K562 (cell line): Measurements from ENCODE around the gene ADORA2B. TPM values are rescaled to one million over a fixed set of nuclear protein-coding genes. Genes with fewer than 3 reads are reported as not detected.

Source experiments
- CXXC5 ChIP-seq: fragments of 250-450 bp; sonication (Bioruptor Pico); IDR thresholded peaks from 2 replicates; pipeline ENCODE4 v1.8.0; 2022; ENCODE audit warnings: inconsistent platforms, mild to moderate bottlenecking, moderate library complexity
- EP300 ChIP-seq: IDR thresholded peaks from 2 replicates; pipeline ENCODE4 v1.6.1; 2012; ENCODE audit warnings: low read length, improper control_type of control experiment
- polyA plus RNA-seq, 8 experiments: library from polyadenylated mRNA; depleted of rRNA in 4 of 8; stranded (reverse) in 5 of 8; unstranded in 3 of 8; fragments of >200 nt; fragmentation: Nextera tagmentation in 2 of 8; fragmentation: Illumina TruSeq in 1 of 8; extraction: Ambion mirVana in 2 of 8; extraction: Trizol in 1 of 8; gene quantifications; 2 replicates each; pipeline versions ENCODE4 v1.2.1 to v1.2.3, GENCODE V29; 2011 to 2014; ENCODE audit warnings: inconsistent platforms in 1 of 8, missing spikeins in 1 of 8
- total RNA-seq, 7 experiments: library from RNA; depleted of rRNA in 6 of 7; stranded (reverse); fragments of >200 nt in 6 of 7; fragmentation: Illumina TruSeq in 2 of 7; extraction: Trizol in 2 of 7; gene quantifications; 2 replicates each; pipeline versions ENCODE4 v1.2.1 to v1.2.3, GENCODE V29; 2011 to 2021; ENCODE audit warnings: low replicate concordance in 1 of 7
- TF ChIP-seq, protein P1 (sequence below): fragments of 200-600 bp; sonication (generic); IDR thresholded peaks from one replicate; pipeline ENCODE4 v1.6.1; 2012; ENCODE audit warnings: mild to moderate bottlenecking, low read depth, low read length, inconsistent platforms

ADORA2B gene
- total and polyA plus RNA-seq, 9 of the 15 experiments (the other 6 are each of a cell fraction or from before 2014, with no cell fraction given) = 6.4 to 16.6 (median 10.5) TPM

DNA sequence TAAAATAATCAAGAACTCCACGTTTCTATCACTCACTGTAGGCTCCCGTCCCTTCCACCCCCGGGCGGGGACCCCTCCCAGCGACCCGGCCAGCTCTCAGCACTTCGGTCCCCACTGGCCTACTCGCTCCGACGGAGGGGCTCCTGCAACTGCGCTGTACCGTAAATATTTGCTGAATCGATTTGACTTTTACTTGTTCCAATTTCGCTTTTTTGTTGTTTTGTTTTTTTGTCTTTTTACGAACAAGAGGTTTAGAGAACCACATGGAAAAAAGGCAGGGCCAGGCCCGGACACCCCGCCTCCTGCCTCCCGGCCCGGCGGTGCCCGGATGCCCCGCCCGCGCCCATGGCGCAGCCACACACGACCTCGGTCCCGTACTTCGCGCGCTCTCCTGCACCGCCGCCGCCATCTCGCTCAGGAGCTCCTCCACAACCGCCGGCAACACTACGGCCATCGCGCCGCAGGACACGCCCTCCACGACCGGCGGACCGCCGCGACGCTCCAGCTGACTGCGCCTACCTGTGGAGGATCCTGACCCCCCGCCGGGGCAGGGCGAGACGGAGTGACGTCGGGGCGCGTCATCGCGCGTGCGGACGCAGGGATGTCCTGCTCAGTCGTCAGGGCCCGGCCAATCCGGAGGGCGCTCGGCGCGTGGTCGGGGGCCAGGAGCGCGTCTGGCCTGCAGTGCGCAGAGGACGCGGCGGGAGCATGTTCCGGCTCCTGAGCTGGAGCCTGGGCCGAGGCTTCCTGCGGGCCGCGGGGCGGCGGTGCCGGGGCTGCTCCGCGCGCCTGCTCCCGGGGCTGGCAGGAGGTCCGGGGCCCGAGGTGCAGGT, 54.4 kb downstream of the ADORA2B start, which contains the start of the genes TTC19 and ZSWIM7 (continued):
- TF ChIP-seq, protein P1, sequence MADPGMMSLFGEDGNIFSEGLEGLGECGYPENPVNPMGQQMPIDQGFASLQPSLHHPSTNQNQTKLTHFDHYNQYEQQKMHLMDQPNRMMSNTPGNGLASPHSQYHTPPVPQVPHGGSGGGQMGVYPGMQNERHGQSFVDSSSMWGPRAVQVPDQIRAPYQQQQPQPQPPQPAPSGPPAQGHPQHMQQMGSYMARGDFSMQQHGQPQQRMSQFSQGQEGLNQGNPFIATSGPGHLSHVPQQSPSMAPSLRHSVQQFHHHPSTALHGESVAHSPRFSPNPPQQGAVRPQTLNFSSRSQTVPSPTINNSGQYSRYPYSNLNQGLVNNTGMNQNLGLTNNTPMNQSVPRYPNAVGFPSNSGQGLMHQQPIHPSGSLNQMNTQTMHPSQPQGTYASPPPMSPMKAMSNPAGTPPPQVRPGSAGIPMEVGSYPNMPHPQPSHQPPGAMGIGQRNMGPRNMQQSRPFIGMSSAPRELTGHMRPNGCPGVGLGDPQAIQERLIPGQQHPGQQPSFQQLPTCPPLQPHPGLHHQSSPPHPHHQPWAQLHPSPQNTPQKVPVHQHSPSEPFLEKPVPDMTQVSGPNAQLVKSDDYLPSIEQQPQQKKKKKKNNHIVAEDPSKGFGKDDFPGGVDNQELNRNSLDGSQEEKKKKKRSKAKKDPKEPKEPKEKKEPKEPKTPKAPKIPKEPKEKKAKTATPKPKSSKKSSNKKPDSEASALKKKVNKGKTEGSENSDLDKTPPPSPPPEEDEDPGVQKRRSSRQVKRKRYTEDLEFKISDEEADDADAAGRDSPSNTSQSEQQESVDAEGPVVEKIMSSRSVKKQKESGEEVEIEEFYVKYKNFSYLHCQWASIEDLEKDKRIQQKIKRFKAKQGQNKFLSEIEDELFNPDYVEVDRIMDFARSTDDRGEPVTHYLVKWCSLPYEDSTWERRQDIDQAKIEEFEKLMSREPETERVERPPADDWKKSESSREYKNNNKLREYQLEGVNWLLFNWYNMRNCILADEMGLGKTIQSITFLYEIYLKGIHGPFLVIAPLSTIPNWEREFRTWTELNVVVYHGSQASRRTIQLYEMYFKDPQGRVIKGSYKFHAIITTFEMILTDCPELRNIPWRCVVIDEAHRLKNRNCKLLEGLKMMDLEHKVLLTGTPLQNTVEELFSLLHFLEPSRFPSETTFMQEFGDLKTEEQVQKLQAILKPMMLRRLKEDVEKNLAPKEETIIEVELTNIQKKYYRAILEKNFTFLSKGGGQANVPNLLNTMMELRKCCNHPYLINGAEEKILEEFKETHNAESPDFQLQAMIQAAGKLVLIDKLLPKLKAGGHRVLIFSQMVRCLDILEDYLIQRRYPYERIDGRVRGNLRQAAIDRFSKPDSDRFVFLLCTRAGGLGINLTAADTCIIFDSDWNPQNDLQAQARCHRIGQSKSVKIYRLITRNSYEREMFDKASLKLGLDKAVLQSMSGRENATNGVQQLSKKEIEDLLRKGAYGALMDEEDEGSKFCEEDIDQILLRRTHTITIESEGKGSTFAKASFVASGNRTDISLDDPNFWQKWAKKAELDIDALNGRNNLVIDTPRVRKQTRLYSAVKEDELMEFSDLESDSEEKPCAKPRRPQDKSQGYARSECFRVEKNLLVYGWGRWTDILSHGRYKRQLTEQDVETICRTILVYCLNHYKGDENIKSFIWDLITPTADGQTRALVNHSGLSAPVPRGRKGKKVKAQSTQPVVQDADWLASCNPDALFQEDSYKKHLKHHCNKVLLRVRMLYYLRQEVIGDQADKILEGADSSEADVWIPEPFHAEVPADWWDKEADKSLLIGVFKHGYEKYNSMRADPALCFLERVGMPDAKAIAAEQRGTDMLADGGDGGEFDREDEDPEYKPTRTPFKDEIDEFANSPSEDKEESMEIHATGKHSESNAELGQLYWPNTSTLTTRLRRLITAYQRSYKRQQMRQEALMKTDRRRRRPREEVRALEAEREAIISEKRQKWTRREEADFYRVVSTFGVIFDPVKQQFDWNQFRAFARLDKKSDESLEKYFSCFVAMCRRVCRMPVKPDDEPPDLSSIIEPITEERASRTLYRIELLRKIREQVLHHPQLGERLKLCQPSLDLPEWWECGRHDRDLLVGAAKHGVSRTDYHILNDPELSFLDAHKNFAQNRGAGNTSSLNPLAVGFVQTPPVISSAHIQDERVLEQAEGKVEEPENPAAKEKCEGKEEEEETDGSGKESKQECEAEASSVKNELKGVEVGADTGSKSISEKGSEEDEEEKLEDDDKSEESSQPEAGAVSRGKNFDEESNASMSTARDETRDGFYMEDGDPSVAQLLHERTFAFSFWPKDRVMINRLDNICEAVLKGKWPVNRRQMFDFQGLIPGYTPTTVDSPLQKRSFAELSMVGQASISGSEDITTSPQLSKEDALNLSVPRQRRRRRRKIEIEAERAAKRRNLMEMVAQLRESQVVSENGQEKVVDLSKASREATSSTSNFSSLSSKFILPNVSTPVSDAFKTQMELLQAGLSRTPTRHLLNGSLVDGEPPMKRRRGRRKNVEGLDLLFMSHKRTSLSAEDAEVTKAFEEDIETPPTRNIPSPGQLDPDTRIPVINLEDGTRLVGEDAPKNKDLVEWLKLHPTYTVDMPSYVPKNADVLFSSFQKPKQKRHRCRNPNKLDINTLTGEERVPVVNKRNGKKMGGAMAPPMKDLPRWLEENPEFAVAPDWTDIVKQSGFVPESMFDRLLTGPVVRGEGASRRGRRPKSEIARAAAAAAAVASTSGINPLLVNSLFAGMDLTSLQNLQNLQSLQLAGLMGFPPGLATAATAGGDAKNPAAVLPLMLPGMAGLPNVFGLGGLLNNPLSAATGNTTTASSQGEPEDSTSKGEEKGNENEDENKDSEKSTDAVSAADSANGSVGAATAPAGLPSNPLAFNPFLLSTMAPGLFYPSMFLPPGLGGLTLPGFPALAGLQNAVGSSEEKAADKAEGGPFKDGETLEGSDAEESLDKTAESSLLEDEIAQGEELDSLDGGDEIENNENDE = no peak
- TF ChIP-seq EP300 (peak; percentile 26; the same call in 1 of the 2 replicates), CXXC5 (CRISPR knock-in tag) (peak; percentile 98)
